Trophoblast cell (in vitro differentiated cells and primary cell): ENCODE results near the gene ANAPC1.

ENCODE experiments used
- DNase-seq, 2 donors: peaks; one replicate each; pipeline ENCODE4 v3.0.0-alpha.2; 2016
- H2AFZ ChIP-seq: 2 replicates; pipeline ENCODE4 v1.6.1; 2013; ENCODE audit warnings: low read length, moderate library complexity, mild to moderate bottlenecking; ENCODE audit not compliant: insufficient read depth, poor library complexity
- H2AK5ac ChIP-seq: 2 replicates; pipeline ENCODE4 v1.6.1; 2013; ENCODE audit warnings: mild to moderate bottlenecking, low read length
- H2BK120ac ChIP-seq: 2 replicates; pipeline ENCODE4 v1.6.1; 2013; ENCODE audit warnings: low read length, mild to moderate bottlenecking, moderate library complexity; ENCODE audit not compliant: insufficient read depth, poor library complexity
- H2BK12ac ChIP-seq: 2 replicates; pipeline ENCODE4 v1.6.1; 2013; ENCODE audit warnings: mild to moderate bottlenecking, low read length, moderate library complexity
- H2BK5ac ChIP-seq: 2 replicates; pipeline ENCODE4 v1.6.1; 2013; ENCODE audit warnings: low read length, low read depth, moderate library complexity, mild to moderate bottlenecking; ENCODE audit not compliant: poor library complexity
- H3K14ac ChIP-seq: 2 replicates; pipeline ENCODE4 v1.6.1; 2013; ENCODE audit warnings: mild to moderate bottlenecking, low read length
- H3K18ac ChIP-seq: 2 replicates; pipeline ENCODE4 v1.6.1; 2013; ENCODE audit warnings: mild to moderate bottlenecking, low read length
- H3K23ac ChIP-seq: 2 replicates; pipeline ENCODE4 v1.6.1; 2013; ENCODE audit warnings: low read length
- H3K27ac ChIP-seq: 2 replicates; pipeline ENCODE4 v1.5.1; 2013; ENCODE audit warnings: low read depth, mild to moderate bottlenecking, inconsistent platforms, low read length, moderate library complexity
- H3K27me3 ChIP-seq: 2 replicates; pipeline ENCODE4 v1.6.1; 2013; ENCODE audit warnings: inconsistent platforms, mild to moderate bottlenecking, low read length, moderate library complexity; ENCODE audit not compliant: insufficient read depth
- H3K36me3 ChIP-seq, 2 experiments: 1 replicate in 1 of 2; 2 replicates in 1 of 2; pipeline ENCODE4 v1.6.1; 2013; ENCODE audit warnings: low read length in 2 of 2, mild to moderate bottlenecking in 2 of 2, moderate library complexity in 1 of 2; ENCODE audit not compliant: insufficient read depth in 2 of 2, control insufficient read depth in 1 of 2
- H3K4ac ChIP-seq: 2 replicates; pipeline ENCODE4 v1.6.1; 2013; ENCODE audit warnings: low read depth, mild to moderate bottlenecking, low read length, moderate library complexity
- H3K4me1 ChIP-seq, 2 experiments: 1 replicate in 1 of 2; 2 replicates in 1 of 2; pipeline ENCODE4 v1.6.1; 2013; ENCODE audit warnings: low read length in 2 of 2, mild to moderate bottlenecking in 2 of 2, moderate library complexity in 1 of 2; ENCODE audit not compliant: insufficient read depth in 2 of 2, control insufficient read depth in 1 of 2
- H3K4me2 ChIP-seq: 2 replicates; pipeline ENCODE4 v1.6.1; 2013; ENCODE audit warnings: inconsistent platforms, mild to moderate bottlenecking, low read length, moderate library complexity
- H3K4me3 ChIP-seq: 2 replicates; pipeline ENCODE4 v1.5.1; 2013; ENCODE audit warnings: mild to moderate bottlenecking, low read depth, low read length, inconsistent platforms
- H3K79me1 ChIP-seq: one replicate; pipeline ENCODE4 v1.6.1; 2013; ENCODE audit warnings: low read length
- H3K79me2 ChIP-seq: 2 replicates; pipeline ENCODE4 v1.6.1; 2013; ENCODE audit warnings: low read length, mild to moderate bottlenecking; ENCODE audit not compliant: control insufficient read depth, insufficient read depth, poor library complexity
- H3K9ac ChIP-seq: 2 replicates; pipeline ENCODE4 v1.6.1; 2013; ENCODE audit warnings: mild to moderate bottlenecking, low read length
- H3K9me3 ChIP-seq: 2 replicates; pipeline ENCODE4 v1.6.1; 2013; ENCODE audit warnings: low read depth, mild to moderate bottlenecking, control low read depth, inconsistent platforms, low read length; ENCODE audit not compliant: insufficient read depth
- H4K12ac ChIP-seq: 2 replicates; pipeline ENCODE4 v1.6.1; 2013; ENCODE audit warnings: low read depth, mild to moderate bottlenecking, low read length, moderate library complexity
- H4K8ac ChIP-seq: 2 replicates; pipeline ENCODE4 v1.6.1; 2013; ENCODE audit warnings: low read depth, mild to moderate bottlenecking, low read length, moderate library complexity
- H4K91ac ChIP-seq: one replicate; pipeline ENCODE4 v1.6.1; 2013; ENCODE audit warnings: low read depth, mild to moderate bottlenecking, low read length, moderate library complexity
- WGBS: extraction: QIAGEN DNeasy Blood & Tissue Kit; methylation state at CpG from one replicate; pipeline ENCODE4 v1.1.7; 2013; ENCODE audit warnings: missing lambda C conversion rate; ENCODE audit not compliant: insufficient read length, insufficient coverage; ENCODE audit errors: extremely low coverage; 5-methylcytosine and 5-hydroxymethylcytosine counted together

The ANAPC1 gene

DNA sequence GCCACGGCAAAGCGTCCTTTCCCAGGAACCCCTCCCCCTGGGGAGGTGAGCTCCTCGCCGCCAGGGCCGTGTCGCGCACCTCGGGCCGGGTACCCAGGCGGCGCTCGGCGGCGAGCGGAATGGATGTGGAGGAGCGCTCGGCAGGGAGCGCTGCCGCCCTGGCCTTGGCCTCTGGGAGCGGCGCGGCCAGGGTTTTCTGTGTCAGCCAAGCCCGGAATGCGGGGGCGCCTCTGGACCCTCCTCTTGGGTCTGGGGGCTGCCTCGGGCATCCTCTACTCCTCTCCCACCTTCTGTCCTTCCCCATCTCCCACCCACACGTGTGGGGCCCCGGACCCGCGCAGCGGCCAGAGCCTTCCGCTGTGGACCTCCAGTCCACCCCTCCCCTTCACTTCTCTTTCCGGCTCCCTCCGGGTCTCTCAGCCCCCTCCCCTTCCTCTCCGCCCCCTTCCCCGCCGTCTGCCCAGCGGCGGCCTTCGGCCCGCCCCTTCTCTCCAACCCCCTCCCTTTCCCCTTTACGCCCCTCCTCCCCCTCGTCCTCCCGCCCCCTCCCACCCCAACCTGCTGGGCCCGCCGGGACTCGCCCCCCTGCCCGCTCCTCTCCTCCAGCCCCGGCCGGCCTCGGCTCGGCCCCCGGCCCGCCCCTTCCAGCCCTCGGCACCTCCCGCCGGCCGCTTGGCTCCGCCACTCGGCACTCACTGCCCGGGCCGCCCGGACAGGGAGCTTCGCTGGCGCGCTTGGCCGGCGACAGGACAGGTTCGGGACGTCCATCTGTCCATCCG is 14.1 kb upstream of the ANAPC1 start, which contains the start of gene MERTK:
Gene MERTK, plus strand, starts transcription at position 684 of the 779 bp plus-strand sequence. CDS start 129 bp downstream, outside the sequence.
- peak within 1 kb of the TSS; percentile 97 for H3K4me3 ChIP-seq
- peak within 1 kb of the TSS; percentile 92 for H4K12ac ChIP-seq
- H3K4me1 ChIP-seq, result peaks cover 4 to 5% of the 10 kb centered on the region in 2 experiments
- peak within 1 kb of the TSS; percentile 99 for H2AFZ ChIP-seq
- peak within 1 kb of the TSS; percentile 99 for H3K4me2 ChIP-seq
- peak within 1 kb of the TSS; percentile 89 for H4K91ac ChIP-seq
- H3K14ac ChIP-seq, result peak within 1 kb of the TSS; percentile 88
- no peak within 1 kb of the TSS for H2BK12ac ChIP-seq
- H3K27me3 ChIP-seq, result peaks cover 2% of the 10 kb centered on the region
- no peak within 1 kb of the TSS for H2AK5ac ChIP-seq
- peak within 1 kb of the TSS; percentile 60 for H3K4ac ChIP-seq
- H3K27ac ChIP-seq, result peak within 1 kb of the TSS; percentile 72
- no CpG with 5 or more reads among the region's 71 CpGs for WGBS
- peak within 1 kb of the TSS; percentile 92 for H3K18ac ChIP-seq
- peak; percentile 87 for DNase-seq
- H3K23ac ChIP-seq, result no peak within 1 kb of the TSS
- H3K36me3 ChIP-seq, result no peaks in the 10 kb centered on the region
- peak within 1 kb of the TSS; percentile 88 for H2BK120ac ChIP-seq
- H3K9ac ChIP-seq, result peak within 1 kb of the TSS; percentile 74
- H3K79me2 ChIP-seq, result peaks cover 2% of the 10 kb centered on the region
- peaks cover 8% of the 10 kb centered on the region for H3K79me1 ChIP-seq
- H4K8ac ChIP-seq, result peak within 1 kb of the TSS; percentile 87
- H2BK5ac ChIP-seq, result peak within 1 kb of the TSS; percentile 85
- no peaks in the 10 kb centered on the region for H3K9me3 ChIP-seq

DNA sequence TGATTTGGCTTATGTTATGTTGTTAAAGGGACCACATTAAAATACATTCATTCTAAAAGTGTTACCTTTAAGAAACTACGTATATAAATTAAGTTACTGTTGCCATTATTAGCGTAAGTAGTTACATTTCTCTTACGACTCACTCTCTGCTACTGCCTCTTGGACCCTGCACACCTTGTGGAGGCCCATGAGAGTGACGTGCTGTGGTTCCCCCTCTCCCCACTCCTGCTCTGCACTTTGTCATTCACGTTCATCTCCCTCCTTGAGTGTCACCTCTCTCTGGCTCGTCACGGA is 13.6 kb upstream of the ANAPC1 start:
- Histone ChIP-seq H3K36me3 (no peaks in the 10 kb centered on the region), H3K23ac (no peak overlapping the region), H3K9ac (peak overlapping the region; percentile 33), H3K18ac (peak overlapping the region; percentile 25), H3K79me1 (peaks cover 8% of the 10 kb centered on the region), H3K27ac (peak overlapping the region; percentile 72), H2AK5ac (no peak overlapping the region), H3K14ac (peak overlapping the region; percentile 55), H4K91ac (no peak overlapping the region), H4K12ac (peak overlapping the region; percentile 69), H2BK12ac (no peak overlapping the region), H3K4ac (no peak overlapping the region), H3K4me3 (peak overlapping the region; percentile 76), H3K4me1 (peaks cover 4 to 5% of the 10 kb centered on the region in 2 experiments), H3K27me3 (peaks cover 2% of the 10 kb centered on the region), H3K79me2 (peaks cover 2% of the 10 kb centered on the region), H3K9me3 (no peaks in the 10 kb centered on the region), H4K8ac (peak overlapping the region; percentile 73), H2BK120ac (peak overlapping the region; percentile 17), H2BK5ac (no peak overlapping the region), H3K4me2 (peak overlapping the region; percentile 82), H2AFZ (peak overlapping the region; percentile 99)
- no peak for DNase-seq
- no CpG with 5 or more reads among the region's 7 CpGs for WGBS

DNA sequence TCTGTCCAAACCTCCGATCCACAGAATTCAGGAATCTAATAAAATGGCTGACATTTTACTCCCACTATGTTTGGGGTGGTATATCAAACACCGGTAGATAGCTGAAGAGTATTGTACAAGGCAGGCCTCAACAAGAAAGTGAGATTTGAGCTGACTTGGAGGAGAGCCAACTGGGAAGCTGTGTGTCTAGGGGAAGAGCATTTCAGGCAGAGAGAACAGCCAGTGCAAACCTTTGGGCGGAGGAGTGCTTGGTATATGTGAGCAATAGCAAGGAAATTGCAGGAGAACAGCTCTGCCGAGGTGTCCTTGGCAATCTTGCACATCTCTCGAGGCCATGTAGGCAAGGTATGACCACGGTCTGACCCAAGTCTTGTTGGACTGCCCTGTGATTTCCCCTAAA is 12.6 kb upstream of the ANAPC1 start:
- peaks cover 2% of the 10 kb centered on the region for H3K27me3 ChIP-seq
- no peak overlapping the region for H4K12ac ChIP-seq
- H3K4ac ChIP-seq, result no peak overlapping the region
- no peak overlapping the region for H3K23ac ChIP-seq
- no peak overlapping the region for H3K27ac ChIP-seq
- no peak overlapping the region for H2AK5ac ChIP-seq
- H3K18ac ChIP-seq, result no peak overlapping the region
- peaks cover 8% of the 10 kb centered on the region for H3K79me1 ChIP-seq
- no peak overlapping the region for H3K9ac ChIP-seq
- H3K79me2 ChIP-seq, result peaks cover 2% of the 10 kb centered on the region
- no CpG with 5 or more reads among the region's 6 CpGs for WGBS
- H3K14ac ChIP-seq, result no peak overlapping the region
- no peak for DNase-seq
- peaks cover 4 to 5% of the 10 kb centered on the region in 2 experiments for H3K4me1 ChIP-seq
- H3K9me3 ChIP-seq, result no peaks in the 10 kb centered on the region
- H3K4me3 ChIP-seq, result no peak overlapping the region
- no peaks in the 10 kb centered on the region for H3K36me3 ChIP-seq
- no peak overlapping the region for H4K8ac ChIP-seq
- no peak overlapping the region for H4K91ac ChIP-seq
- no peak overlapping the region for H3K4me2 ChIP-seq
- H2BK120ac ChIP-seq, result no peak overlapping the region
- H2BK12ac ChIP-seq, result no peak overlapping the region
- H2BK5ac ChIP-seq, result no peak overlapping the region
- H2AFZ ChIP-seq, result no peak overlapping the region

DNA sequence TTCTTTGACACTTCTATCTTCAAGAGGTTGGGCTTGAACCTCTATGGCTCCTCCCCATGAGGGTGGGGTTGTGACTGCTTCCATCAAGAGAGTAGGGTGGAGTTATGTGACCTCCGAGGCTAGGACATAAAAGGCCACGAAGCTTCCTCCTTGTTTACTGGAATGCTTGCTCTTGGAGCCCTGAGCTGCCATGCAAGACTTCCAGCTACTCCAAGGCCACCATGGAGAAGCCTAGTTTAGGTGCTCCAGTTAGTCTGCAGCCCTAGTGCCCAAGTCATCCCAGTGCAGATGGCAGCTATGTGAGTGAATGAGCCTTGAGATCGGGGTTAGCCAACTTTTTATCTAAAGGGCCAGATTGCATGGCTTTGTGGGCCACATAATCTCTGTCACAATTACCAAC is 12.0 kb upstream of the ANAPC1 start:
- no peak overlapping the region for H4K91ac ChIP-seq
- H3K14ac ChIP-seq, result no peak overlapping the region
- H3K79me1 ChIP-seq, result peaks cover 8% of the 10 kb centered on the region
- no peak overlapping the region for H4K8ac ChIP-seq
- H2BK120ac ChIP-seq, result no peak overlapping the region
- no peak overlapping the region for H3K27ac ChIP-seq
- no peaks in the 10 kb centered on the region for H3K9me3 ChIP-seq
- H2AFZ ChIP-seq, result no peak overlapping the region
- no peaks in the 10 kb centered on the region for H3K36me3 ChIP-seq
- H3K4me2 ChIP-seq, result no peak overlapping the region
- peaks cover 2% of the 10 kb centered on the region for H3K79me2 ChIP-seq
- no CpG with 5 or more reads among the region's 3 CpGs for WGBS
- H3K18ac ChIP-seq, result no peak overlapping the region
- peaks cover 2% of the 10 kb centered on the region for H3K27me3 ChIP-seq
- H3K4ac ChIP-seq, result no peak overlapping the region
- no peak overlapping the region for H2BK12ac ChIP-seq
- H2AK5ac ChIP-seq, result no peak overlapping the region
- H3K4me1 ChIP-seq, result peaks cover 4 to 5% of the 10 kb centered on the region in 2 experiments
- H3K4me3 ChIP-seq, result no peak overlapping the region
- H2BK5ac ChIP-seq, result no peak overlapping the region
- no peak overlapping the region for H3K23ac ChIP-seq
- H4K12ac ChIP-seq, result no peak overlapping the region
- no peak overlapping the region for H3K9ac ChIP-seq
- no peak for DNase-seq
